ENCODE measurements around the gene OR2S2.
"Not testable (repeated sequence)": the region's sequence is repeated elsewhere in the genome, so short reads cannot be mapped to it uniquely, and the experiment has no call there.

Gene OR2S2

GRCh38 chr9:35930989-35931388 lies 27.0 kb downstream of the OR2S2 start:
- no peak for DNase-seq

- DNase-seq: no peak
These were observed 27.4 kb downstream of the OR2S2 start for GRCh38 chr9:35930521-35930920.

- DNase-seq: no peak
These were observed 28.6 kb downstream of the OR2S2 start for GRCh38 chr9:35929453-35929718.

- no peak for DNase-seq
These were observed 29.1 kb downstream of the OR2S2 start for GRCh38 chr9:35928591-35929452.

- peak; percentile 84 for DNase-seq
These were observed 33.8 kb downstream of the OR2S2 start for GRCh38 chr9:35923927-35924763.

- DNase-seq: no peak
These were observed 34.4 kb downstream of the OR2S2 start for GRCh38 chr9:35923598-35923926.

- DNase-seq: no peak
These were observed 37.8 kb downstream of the OR2S2 start for GRCh38 chr9:35920051-35920620.

- no peak for DNase-seq
These were observed 38.5 kb downstream of the OR2S2 start for GRCh38 chr9:35919212-35920008.

GRCh38 chr9:35918780-35919179 lies 39.2 kb downstream of the OR2S2 start:
- peak; percentile 36 for DNase-seq

GRCh38 chr9:35917261-35917660 lies 40.7 kb downstream of the OR2S2 start:
- DNase-seq: no peak

GRCh38 chr9:35915681-35916294 lies 42.2 kb downstream of the OR2S2 start:
- no peak for DNase-seq

- DNase-seq: peak; percentile 83
These were observed 43.6 kb downstream of the OR2S2 start for GRCh38 chr9:35914301-35914807.

- DNase-seq: not testable (repeated sequence)
These were observed 44.5 kb downstream of the OR2S2 start for GRCh38 chr9:35913429-35913828.

GRCh38 chr9:35912791-35913400 lies 45.1 kb downstream of the OR2S2 start:
- DNase-seq: no peak

GRCh38 chr9:35911690-35912089 lies 46.3 kb downstream of the OR2S2 start:
- no peak for DNase-seq

GRCh38 chr9:35910613-35911359 lies 47.2 kb downstream of the OR2S2 start:
- peak; percentile 75 for DNase-seq

GRCh38 chr9:35909687-35910612 lies 48.0 kb downstream of the OR2S2 start:
- no peak for DNase-seq

GRCh38 chr9:35909274-35909673 lies 48.7 kb downstream of the OR2S2 start, which contains the start of gene SPAAR:
TSS of gene SPAAR (plus strand) at chr9:35909490. CDS start at chr9:35910464, 974 bp downstream.
- DNase-seq: no peak

- DNase-seq: no peak
These were observed 49.3 kb downstream of the OR2S2 start for GRCh38 chr9:35908504-35909125.
